Glutamatergic neuron (in vitro differentiated cells): ENCODE measurements around the gene PCIF1. TPM values are rescaled to one million over a fixed set of nuclear protein-coding genes. Genes with fewer than 3 reads are reported as not detected.
A peak's percentile ranks its signal among the peaks of the same experiment; 100 is the strongest.

ENCODE experiments used
- DNase-seq: peaks from one replicate; pipeline ENCODE4 v3.0.0; 2022
- H3K27ac Mint-ChIP-seq: one replicate; pipeline ENCODE4 v1.8.0; 2020; ENCODE audit warnings: mild to moderate bottlenecking, mixed read lengths, inconsistent platforms; ENCODE audit not compliant: unreplicated experiment
- H3K27me3 Mint-ChIP-seq: one replicate; pipeline ENCODE4 v1.8.0; 2020; ENCODE audit warnings: mild to moderate bottlenecking, moderate library complexity, mixed read lengths, inconsistent platforms; ENCODE audit not compliant: unreplicated experiment
- H3K36me3 Mint-ChIP-seq: one replicate; pipeline ENCODE4 v1.8.0; 2020; ENCODE audit warnings: mild to moderate bottlenecking, mixed read lengths, inconsistent platforms; ENCODE audit not compliant: unreplicated experiment
- H3K4me1 Mint-ChIP-seq: one replicate; pipeline ENCODE4 v1.8.0; 2020; ENCODE audit warnings: mild to moderate bottlenecking, low read depth, mixed read lengths, inconsistent platforms; ENCODE audit not compliant: unreplicated experiment
- H3K4me3 Mint-ChIP-seq: one replicate; pipeline ENCODE4 v1.8.0; 2020; ENCODE audit warnings: mild to moderate bottlenecking, mixed read lengths, inconsistent platforms; ENCODE audit not compliant: unreplicated experiment
- H3K9me3 Mint-ChIP-seq: one replicate; pipeline ENCODE4 v1.8.0; 2020; ENCODE audit warnings: mild to moderate bottlenecking, moderate library complexity, mixed read lengths, inconsistent platforms; ENCODE audit not compliant: unreplicated experiment
- total RNA-seq: library from RNA; stranded (reverse); fragmentation: NEBNext Ultra II Directional; extraction: Animal tissue kit (Norgen Biotek cat#: 25700); gene quantifications from one replicate; pipeline ENCODE4 v1.2.1, GENCODE V29; 2021; ENCODE audit not compliant: unreplicated experiment
- TF ChIP-seq, protein P1 (sequence below): fragments of 200-600 bp; sonication (generic); IDR thresholded peaks from one replicate; pipeline ENCODE4 v1.5.0; 2021; ENCODE audit not compliant: partially characterized antibody, unreplicated experiment

The PCIF1 gene
- total RNA-seq, 1 donor from 2014 or later, result 37.6 TPM

- DNase-seq, result no peak
- Mint-ChIP-seq H3K4me3 (peak overlapping the region; percentile 83), H3K36me3 (no peaks in the 10 kb centered on the region), H3K9me3 (peaks cover 1% of the 10 kb centered on the region), H3K27ac (no peak overlapping the region), H3K4me1 (peaks cover 4% of the 10 kb centered on the region), H3K27me3 (peaks cover 4% of the 10 kb centered on the region)
- TF ChIP-seq, protein P1, sequence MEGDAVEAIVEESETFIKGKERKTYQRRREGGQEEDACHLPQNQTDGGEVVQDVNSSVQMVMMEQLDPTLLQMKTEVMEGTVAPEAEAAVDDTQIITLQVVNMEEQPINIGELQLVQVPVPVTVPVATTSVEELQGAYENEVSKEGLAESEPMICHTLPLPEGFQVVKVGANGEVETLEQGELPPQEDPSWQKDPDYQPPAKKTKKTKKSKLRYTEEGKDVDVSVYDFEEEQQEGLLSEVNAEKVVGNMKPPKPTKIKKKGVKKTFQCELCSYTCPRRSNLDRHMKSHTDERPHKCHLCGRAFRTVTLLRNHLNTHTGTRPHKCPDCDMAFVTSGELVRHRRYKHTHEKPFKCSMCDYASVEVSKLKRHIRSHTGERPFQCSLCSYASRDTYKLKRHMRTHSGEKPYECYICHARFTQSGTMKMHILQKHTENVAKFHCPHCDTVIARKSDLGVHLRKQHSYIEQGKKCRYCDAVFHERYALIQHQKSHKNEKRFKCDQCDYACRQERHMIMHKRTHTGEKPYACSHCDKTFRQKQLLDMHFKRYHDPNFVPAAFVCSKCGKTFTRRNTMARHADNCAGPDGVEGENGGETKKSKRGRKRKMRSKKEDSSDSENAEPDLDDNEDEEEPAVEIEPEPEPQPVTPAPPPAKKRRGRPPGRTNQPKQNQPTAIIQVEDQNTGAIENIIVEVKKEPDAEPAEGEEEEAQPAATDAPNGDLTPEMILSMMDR, result no peak
These were observed 22.2 kb upstream of the PCIF1 start for GRCh38 chr20:45912344-45912682.

GRCh38 chr20:45913116-45913515, 21.4 kb upstream of the PCIF1 start:
- Mint-ChIP-seq H3K27me3 (peaks cover 7% of the 10 kb centered on the region), H3K4me1 (peaks cover 9% of the 10 kb centered on the region), H3K27ac (no peak overlapping the region), H3K4me3 (no peak overlapping the region), H3K9me3 (peaks cover 3% of the 10 kb centered on the region), H3K36me3 (no peaks in the 10 kb centered on the region)
- TF ChIP-seq, protein P1, result no peak
- DNase-seq, result no peak

DNA sequence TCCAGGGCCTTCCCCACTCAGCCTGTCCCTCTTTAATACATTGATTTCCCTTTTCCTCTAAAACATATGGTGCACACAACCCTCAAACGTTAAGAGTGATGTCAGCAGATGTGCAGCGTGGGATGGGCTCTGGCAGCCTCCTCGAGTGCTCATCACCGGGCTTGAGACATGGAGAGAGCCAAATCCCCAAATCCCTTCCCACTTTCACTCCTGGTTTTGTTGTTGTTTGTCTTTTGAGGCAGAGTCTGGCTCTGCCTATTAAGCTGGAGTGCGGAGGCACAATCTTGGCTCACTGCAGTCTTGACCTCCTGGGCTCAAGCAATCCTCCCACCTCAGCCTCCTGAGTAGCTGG, 16.7 kb upstream of the PCIF1 start:
- H3K4me1 Mint-ChIP-seq, result peaks cover 17% of the 10 kb centered on the region
- H3K27ac Mint-ChIP-seq, result peak overlapping the region; percentile 95
- TF ChIP-seq, protein P1, result no peak
- H3K4me3 Mint-ChIP-seq, result peak overlapping the region; percentile 55
- peaks cover 3% of the 10 kb centered on the region for H3K9me3 Mint-ChIP-seq
- no peaks in the 10 kb centered on the region for H3K36me3 Mint-ChIP-seq
- H3K27me3 Mint-ChIP-seq, result peaks cover 3% of the 10 kb centered on the region
- DNase-seq, result no peak

GRCh38 chr20:45918182-45918737, 16.2 kb upstream of the PCIF1 start:
- TF ChIP-seq, protein P1, result no peak
- Mint-ChIP-seq H3K36me3 (no peaks in the 10 kb centered on the region), H3K27ac (peak overlapping the region; percentile 95), H3K4me3 (no peak overlapping the region), H3K9me3 (peaks cover 3% of the 10 kb centered on the region), H3K27me3 (peaks cover 3% of the 10 kb centered on the region), H3K4me1 (peaks cover 17% of the 10 kb centered on the region)
- no peak for DNase-seq

GRCh38 chr20:45918779-45919537, 15.5 kb upstream of the PCIF1 start:
- H3K4me3 Mint-ChIP-seq, result no peak overlapping the region
- DNase-seq, result no peak
- TF ChIP-seq, protein P1, result no peak
- peaks cover 17% of the 10 kb centered on the region for H3K4me1 Mint-ChIP-seq
- peaks cover 3% of the 10 kb centered on the region for H3K27me3 Mint-ChIP-seq
- H3K27ac Mint-ChIP-seq, result peak overlapping the region; percentile 95
- H3K9me3 Mint-ChIP-seq, result peaks cover 3% of the 10 kb centered on the region
- H3K36me3 Mint-ChIP-seq, result no peaks in the 10 kb centered on the region
